Neuron (in vitro differentiated cells): Measurements from ENCODE around the gene UPF2.

Experiments
- H2AFZ ChIP-seq: one replicate; pipeline ENCODE4 v1.6.1; 2013; ENCODE audit warnings: low read depth, mild to moderate bottlenecking, inconsistent platforms, low read length, moderate library complexity
- H3K27me3 ChIP-seq: one replicate; pipeline ENCODE4 v1.6.1; 2013; ENCODE audit warnings: low read length; ENCODE audit not compliant: insufficient read depth
- H3K36me3 ChIP-seq: one replicate; pipeline ENCODE4 v1.6.1; 2013; ENCODE audit warnings: low read length; ENCODE audit not compliant: insufficient read depth
- H3K4me1 ChIP-seq: one replicate; pipeline ENCODE4 v1.6.1; 2013; ENCODE audit warnings: low read length; ENCODE audit not compliant: insufficient read depth
- H3K4me3 ChIP-seq: 2 replicates; pipeline ENCODE4 v1.5.1; 2013; ENCODE audit warnings: mild to moderate bottlenecking, low read length, moderate library complexity
- H3K9me3 ChIP-seq: one replicate; pipeline ENCODE4 v1.6.1; 2013; ENCODE audit warnings: low read length

UPF2 gene

GRCh38 chr10:11906714-11907113 lies 135.9 kb downstream of the UPF2 start:
- peaks cover 2% of the 10 kb centered on the region for H3K9me3 ChIP-seq
- H3K36me3 ChIP-seq: no peaks in the 10 kb centered on the region
- H2AFZ ChIP-seq: no peak overlapping the region
- no peaks in the 10 kb centered on the region for H3K4me1 ChIP-seq
- H3K4me3 ChIP-seq: no peak overlapping the region
- H3K27me3 ChIP-seq: no peaks in the 10 kb centered on the region

- H3K4me1 ChIP-seq: no peaks in the 10 kb centered on the region
- no peaks in the 10 kb centered on the region for H3K36me3 ChIP-seq
- H3K27me3 ChIP-seq: no peaks in the 10 kb centered on the region
- H3K9me3 ChIP-seq: no peaks in the 10 kb centered on the region
- H3K4me3 ChIP-seq: no peak overlapping the region
- H2AFZ ChIP-seq: no peak overlapping the region
Measured at GRCh38 chr10:11902646-11903045, 140.0 kb downstream of the UPF2 start.

GRCh38 chr10:11901833-11902475 lies 140.7 kb downstream of the UPF2 start:
- Histone ChIP-seq H3K36me3 (no peaks in the 10 kb centered on the region), H3K27me3 (no peaks in the 10 kb centered on the region), H3K4me1 (no peaks in the 10 kb centered on the region), H3K4me3 (no peak overlapping the region), H2AFZ (no peak overlapping the region), H3K9me3 (no peaks in the 10 kb centered on the region)

GRCh38 chr10:11901454-11901832 lies 141.2 kb downstream of the UPF2 start:
- Histone ChIP-seq H2AFZ (no peak overlapping the region), H3K9me3 (no peaks in the 10 kb centered on the region), H3K27me3 (no peaks in the 10 kb centered on the region), H3K4me3 (no peak overlapping the region), H3K4me1 (no peaks in the 10 kb centered on the region), H3K36me3 (no peaks in the 10 kb centered on the region)

GRCh38 chr10:11901036-11901301 lies 141.6 kb downstream of the UPF2 start:
- Histone ChIP-seq H3K27me3 (no peaks in the 10 kb centered on the region), H3K36me3 (no peaks in the 10 kb centered on the region), H3K9me3 (no peaks in the 10 kb centered on the region), H3K4me1 (no peaks in the 10 kb centered on the region), H2AFZ (no peak overlapping the region), H3K4me3 (no peak overlapping the region)

- no peaks in the 10 kb centered on the region for H3K36me3 ChIP-seq
- H3K9me3 ChIP-seq: no peaks in the 10 kb centered on the region
- H3K27me3 ChIP-seq: no peaks in the 10 kb centered on the region
- no peak overlapping the region for H2AFZ ChIP-seq
- H3K4me3 ChIP-seq: no peak overlapping the region
- H3K4me1 ChIP-seq: no peaks in the 10 kb centered on the region
Measured at GRCh38 chr10:11899067-11899876, 143.3 kb downstream of the UPF2 start.

GRCh38 chr10:11898372-11899066 lies 144.1 kb downstream of the UPF2 start:
- Histone ChIP-seq H3K4me3 (no peak overlapping the region), H3K4me1 (no peaks in the 10 kb centered on the region), H3K9me3 (no peaks in the 10 kb centered on the region), H3K36me3 (no peaks in the 10 kb centered on the region), H3K27me3 (no peaks in the 10 kb centered on the region), H2AFZ (no peak overlapping the region)

- Histone ChIP-seq H2AFZ (no peak overlapping the region), H3K4me1 (no peaks in the 10 kb centered on the region), H3K27me3 (no peaks in the 10 kb centered on the region), H3K9me3 (no peaks in the 10 kb centered on the region), H3K4me3 (no peak overlapping the region), H3K36me3 (no peaks in the 10 kb centered on the region)
Measured at GRCh38 chr10:11898033-11898371, 144.6 kb downstream of the UPF2 start.

- no peaks in the 10 kb centered on the region for H3K9me3 ChIP-seq
- no peaks in the 10 kb centered on the region for H3K4me1 ChIP-seq
- H3K4me3 ChIP-seq: no peak overlapping the region
- no peak overlapping the region for H2AFZ ChIP-seq
- no peaks in the 10 kb centered on the region for H3K36me3 ChIP-seq
- no peaks in the 10 kb centered on the region for H3K27me3 ChIP-seq
Measured at GRCh38 chr10:11896549-11897200, 145.9 kb downstream of the UPF2 start.

- no peaks in the 10 kb centered on the region for H3K4me1 ChIP-seq
- H3K27me3 ChIP-seq: no peaks in the 10 kb centered on the region
- no peaks in the 10 kb centered on the region for H3K9me3 ChIP-seq
- no peaks in the 10 kb centered on the region for H3K36me3 ChIP-seq
- no peak overlapping the region for H3K4me3 ChIP-seq
- no peak overlapping the region for H2AFZ ChIP-seq
Measured at GRCh38 chr10:11895598-11895997, 147.0 kb downstream of the UPF2 start.

GRCh38 chr10:11895108-11895466 lies 147.5 kb downstream of the UPF2 start:
- no peaks in the 10 kb centered on the region for H3K36me3 ChIP-seq
- no peaks in the 10 kb centered on the region for H3K4me1 ChIP-seq
- no peaks in the 10 kb centered on the region for H3K27me3 ChIP-seq
- H3K9me3 ChIP-seq: no peaks in the 10 kb centered on the region
- H2AFZ ChIP-seq: no peak overlapping the region
- no peak overlapping the region for H3K4me3 ChIP-seq

GRCh38 chr10:11894381-11895107 lies 148.1 kb downstream of the UPF2 start:
- H3K27me3 ChIP-seq: no peaks in the 10 kb centered on the region
- no peaks in the 10 kb centered on the region for H3K36me3 ChIP-seq
- H3K4me3 ChIP-seq: no peak overlapping the region
- H3K4me1 ChIP-seq: no peaks in the 10 kb centered on the region
- peak overlapping the region; percentile 3 for H2AFZ ChIP-seq
- H3K9me3 ChIP-seq: no peaks in the 10 kb centered on the region
